Ectodermal cell (in vitro differentiated cells): ENCODE data around the gene MRPL16.
"Not testable (repeated sequence)": the region's sequence is repeated elsewhere in the genome, so short reads cannot be mapped to it uniquely, and the experiment has no call there.

Experiments
- H3K27ac ChIP-seq: 2 replicates; pipeline ENCODE4 v1.7.0; 2013; ENCODE audit warnings: mild to moderate bottlenecking, low read depth, low read length; ENCODE audit not compliant: insufficient read depth, poor library complexity, severe bottlenecking
- H3K27me3 ChIP-seq: 2 replicates; pipeline ENCODE4 v1.7.0; 2013; ENCODE audit warnings: mild to moderate bottlenecking, low read length; ENCODE audit not compliant: insufficient read depth, control insufficient read depth, poor library complexity, severe bottlenecking
- H3K36me3 ChIP-seq: one replicate; pipeline ENCODE4 v1.7.0; 2013; ENCODE audit warnings: low read length; ENCODE audit not compliant: control insufficient read depth, insufficient read depth
- H3K4me1 ChIP-seq: one replicate; pipeline ENCODE4 v1.7.0; 2013; ENCODE audit warnings: low read length; ENCODE audit not compliant: control insufficient read depth, insufficient read depth
- H3K4me3 ChIP-seq: 2 replicates; pipeline ENCODE4 v1.7.0; 2013; ENCODE audit warnings: low read depth, low read length, control low read depth; ENCODE audit not compliant: insufficient read depth
- H3K9me3 ChIP-seq: 2 replicates; pipeline ENCODE4 v1.7.0; 2013; ENCODE audit warnings: mild to moderate bottlenecking, low read length, moderate library complexity; ENCODE audit not compliant: control insufficient read depth
- WGBS, 2 experiments: methylation state at CpG; one replicate each; pipeline ENCODE4 v1.1.7; 2013; ENCODE audit warnings: missing lambda C conversion rate in 2 of 2; 5-methylcytosine and 5-hydroxymethylcytosine counted together

MRPL16 gene

GRCh38 chr11:59792507-59792906 is 18.1 kb downstream of the MRPL16 start:
- no peak overlapping the region for H3K27ac ChIP-seq
- no peaks in the 10 kb centered on the region for H3K27me3 ChIP-seq
- no peaks in the 10 kb centered on the region for H3K9me3 ChIP-seq
- WGBS, 2 experiments, result 88 to 95% methylated on average over 1 of the region's 1 CpG
- H3K36me3 ChIP-seq, result no peaks in the 10 kb centered on the region
- H3K4me1 ChIP-seq, result no peaks in the 10 kb centered on the region
- no peak overlapping the region for H3K4me3 ChIP-seq

- H3K4me1 ChIP-seq, result no peaks in the 10 kb centered on the region
- WGBS, 2 experiments, result 90 to 97% methylated on average over 4 of the region's 4 CpGs
- H3K27me3 ChIP-seq, result no peaks in the 10 kb centered on the region
- no peaks in the 10 kb centered on the region for H3K9me3 ChIP-seq
- no peak overlapping the region for H3K4me3 ChIP-seq
- H3K27ac ChIP-seq, result no peak overlapping the region
- no peaks in the 10 kb centered on the region for H3K36me3 ChIP-seq
Measured at GRCh38 chr11:59791639-59792038, 18.9 kb downstream of the MRPL16 start.

DNA sequence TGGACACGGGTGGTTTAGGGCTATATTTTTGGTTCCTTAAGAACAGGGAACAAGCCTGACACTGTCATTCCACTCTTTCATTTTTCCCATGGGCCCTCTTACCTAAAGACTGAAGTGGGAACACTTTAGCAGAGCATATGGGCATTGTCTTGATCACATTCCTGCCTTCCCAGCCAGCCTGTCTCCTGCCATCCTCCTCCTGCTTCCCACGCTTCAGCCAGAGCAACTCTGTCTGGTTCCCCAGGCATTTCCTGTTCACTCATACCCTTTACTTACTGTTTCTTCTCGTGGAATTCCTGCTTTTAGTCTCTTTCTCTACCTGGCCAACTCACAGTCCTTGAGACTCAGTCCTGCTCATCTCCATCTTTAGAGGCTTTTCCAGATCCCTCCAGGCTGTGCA is 22.8 kb downstream of the MRPL16 start:
- Histone ChIP-seq H3K27me3 (no peaks in the 10 kb centered on the region), H3K4me3 (no peak overlapping the region), H3K9me3 (no peaks in the 10 kb centered on the region), H3K4me1 (no peaks in the 10 kb centered on the region), H3K36me3 (no peaks in the 10 kb centered on the region), H3K27ac (no peak overlapping the region)
- WGBS, 2 experiments, result 91 to 93% methylated on average over 3 of the region's 3 CpGs

- H3K4me1 ChIP-seq, result no peaks in the 10 kb centered on the region
- WGBS, 2 experiments, result 90 to 94% methylated on average over 4 of the region's 4 CpGs
- no peaks in the 10 kb centered on the region for H3K27me3 ChIP-seq
- H3K36me3 ChIP-seq, result no peaks in the 10 kb centered on the region
- H3K9me3 ChIP-seq, result no peaks in the 10 kb centered on the region
- no peak overlapping the region for H3K4me3 ChIP-seq
- no peak overlapping the region for H3K27ac ChIP-seq
Measured at GRCh38 chr11:59787255-59787588, 23.4 kb downstream of the MRPL16 start.

GRCh38 chr11:59785818-59786217 is 24.8 kb downstream of the MRPL16 start:
- Histone ChIP-seq H3K36me3 (no peaks in the 10 kb centered on the region), H3K4me1 (no peaks in the 10 kb centered on the region), H3K27ac (no peak overlapping the region), H3K27me3 (no peaks in the 10 kb centered on the region), H3K9me3 (no peaks in the 10 kb centered on the region), H3K4me3 (no peak overlapping the region)
- WGBS, 2 experiments, result 91 to 99% methylated on average over 4 of the region's 4 CpGs

DNA sequence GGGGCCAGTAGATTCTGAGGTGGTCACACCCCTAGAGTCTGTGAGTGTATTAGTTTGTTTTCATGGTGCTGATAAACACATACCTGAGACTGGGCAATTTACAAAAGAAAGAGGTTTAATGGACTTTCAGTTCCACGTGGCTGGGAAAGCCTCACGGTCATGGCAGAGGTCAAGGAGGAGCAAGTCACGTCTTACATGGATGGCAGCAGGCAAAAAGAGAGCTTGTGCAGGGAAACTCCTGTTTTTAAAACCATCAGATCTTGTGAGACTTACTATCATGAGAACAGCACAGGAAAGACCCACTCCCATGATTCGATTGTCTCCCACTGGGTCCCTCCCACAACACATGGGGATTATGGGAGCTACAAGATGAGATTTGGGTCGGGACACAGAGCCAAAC is 26.1 kb downstream of the MRPL16 start:
- not testable (repeated sequence) for H3K36me3 ChIP-seq

DNA sequence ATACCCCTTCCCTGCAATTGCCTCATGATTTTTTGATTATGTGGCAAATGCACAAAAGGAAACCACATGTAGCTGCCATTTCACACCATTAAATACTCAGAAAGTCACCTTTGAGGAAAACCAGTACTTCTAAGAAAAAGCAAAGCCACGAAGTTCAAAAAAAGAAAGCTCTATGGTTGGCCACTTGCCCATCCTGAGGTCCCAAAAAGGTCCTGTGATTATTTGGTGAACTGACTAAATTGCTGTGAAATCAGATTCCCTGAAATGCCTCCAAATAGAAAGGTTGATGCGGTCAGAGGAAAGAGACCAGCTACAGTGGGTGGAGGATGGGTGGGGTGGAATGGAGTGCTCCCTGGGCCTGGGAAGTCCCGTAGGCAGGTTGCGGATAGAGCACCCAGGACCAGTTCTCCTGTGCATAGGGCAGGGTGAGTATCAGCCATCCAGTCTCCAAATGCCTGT is 26.9 kb downstream of the MRPL16 start:
- no peak overlapping the region for H3K4me3 ChIP-seq
- H3K4me1 ChIP-seq, result no peaks in the 10 kb centered on the region
- WGBS, 2 experiments, result 95% methylated on average over 4 of the region's 4 CpGs
- H3K9me3 ChIP-seq, result no peaks in the 10 kb centered on the region
- H3K36me3 ChIP-seq, result no peaks in the 10 kb centered on the region
- no peaks in the 10 kb centered on the region for H3K27me3 ChIP-seq
- no peak overlapping the region for H3K27ac ChIP-seq

More for the DNA sequence above, 26.1 kb downstream of the MRPL16 start:
- not testable (repeated sequence) for H3K27ac ChIP-seq, H3K4me1 ChIP-seq, H3K9me3 ChIP-seq, H3K27me3 ChIP-seq, H3K4me3 ChIP-seq
- WGBS, 2 experiments, result 94% methylated on average over 5 of the region's 5 CpGs

GRCh38 chr11:59782080-59782479 is 28.5 kb downstream of the MRPL16 start:
- 87 to 100% methylated on average over 1 of the region's 2 CpGs for WGBS, 2 experiments
- Histone ChIP-seq H3K27me3 (no peaks in the 10 kb centered on the region), H3K36me3 (no peaks in the 10 kb centered on the region), H3K9me3 (no peaks in the 10 kb centered on the region), H3K27ac (no peak overlapping the region), H3K4me3 (no peak overlapping the region), H3K4me1 (no peaks in the 10 kb centered on the region)

DNA sequence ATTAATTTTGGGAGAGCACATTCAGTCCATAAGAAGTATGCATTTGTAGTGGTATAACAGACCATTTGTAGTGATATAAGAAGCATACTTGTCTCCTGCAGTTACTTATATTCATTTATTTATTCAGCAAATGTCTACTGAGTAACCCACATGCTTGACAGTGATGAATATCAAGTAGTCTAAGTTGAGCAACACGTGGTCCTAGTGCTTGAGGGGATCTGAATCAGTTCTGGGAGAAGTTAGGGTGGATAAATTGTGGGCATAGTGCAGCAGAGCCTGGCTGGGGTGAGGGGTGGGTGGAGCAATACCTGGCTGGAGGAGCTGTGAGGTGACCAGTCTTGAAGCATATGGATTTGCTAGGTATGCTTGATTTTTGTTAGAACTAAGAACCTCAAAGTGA is 31.1 kb downstream of the MRPL16 start:
- H3K27me3 ChIP-seq, result no peaks in the 10 kb centered on the region
- no peaks in the 10 kb centered on the region for H3K36me3 ChIP-seq
- no peaks in the 10 kb centered on the region for H3K4me1 ChIP-seq
- 83 to 85% methylated on average over 1 of the region's 1 CpG for WGBS, 2 experiments
- no peak overlapping the region for H3K27ac ChIP-seq
- H3K4me3 ChIP-seq, result no peak overlapping the region
- H3K9me3 ChIP-seq, result no peaks in the 10 kb centered on the region

DNA sequence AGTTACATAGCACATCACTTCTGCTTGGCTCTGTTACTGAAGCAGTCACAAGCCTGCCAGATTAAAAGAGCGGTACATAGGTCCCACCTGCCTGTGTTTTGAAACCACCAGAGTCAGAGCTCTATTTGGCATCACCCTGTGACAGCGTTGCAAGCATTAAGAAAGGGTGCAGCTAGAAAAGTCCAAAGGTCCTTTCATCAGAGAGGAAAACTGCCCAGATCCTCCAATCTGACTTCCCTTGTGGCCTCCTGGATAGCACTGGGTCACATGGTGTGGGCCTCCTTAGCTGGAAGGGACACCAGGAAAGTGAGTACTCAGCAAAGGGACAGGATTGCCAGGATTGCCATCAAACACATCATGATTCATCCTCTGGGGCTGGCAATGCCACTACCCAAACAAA is 32.5 kb downstream of the MRPL16 start:
- no peaks in the 10 kb centered on the region for H3K27me3 ChIP-seq
- H3K27ac ChIP-seq, result no peak overlapping the region
- no peak overlapping the region for H3K4me3 ChIP-seq
- no peaks in the 10 kb centered on the region for H3K36me3 ChIP-seq
- 95 to 98% methylated on average over 2 of the region's 2 CpGs for WGBS, 2 experiments
- H3K9me3 ChIP-seq, result no peaks in the 10 kb centered on the region
- no peaks in the 10 kb centered on the region for H3K4me1 ChIP-seq

GRCh38 chr11:59777104-59777503 is 33.5 kb downstream of the MRPL16 start:
- H3K4me3 ChIP-seq, result no peak overlapping the region
- no peaks in the 10 kb centered on the region for H3K36me3 ChIP-seq
- H3K27me3 ChIP-seq, result no peaks in the 10 kb centered on the region
- 91 to 92% methylated on average over 5 of the region's 5 CpGs for WGBS, 2 experiments
- H3K4me1 ChIP-seq, result no peaks in the 10 kb centered on the region
- no peak overlapping the region for H3K27ac ChIP-seq
- no peaks in the 10 kb centered on the region for H3K9me3 ChIP-seq
